GM19025 (cell line): ENCODE measurements around the gene PRCP.
A peak's percentile ranks its signal among the peaks of the same experiment; 100 is the strongest.
"Not testable (repeated sequence)": the region's sequence is repeated elsewhere in the genome, so short reads cannot be mapped to it uniquely, and the experiment has no call there.

Source experiments
- ATAC-seq: cut with Tn5 transposase; IDR thresholded peaks from one replicate; pipeline ENCODE4 v1.9.1; 2021; ENCODE audit warnings: mild to moderate bottlenecking, low read depth, moderate library complexity; ENCODE audit not compliant: unreplicated experiment

The PRCP gene

DNA sequence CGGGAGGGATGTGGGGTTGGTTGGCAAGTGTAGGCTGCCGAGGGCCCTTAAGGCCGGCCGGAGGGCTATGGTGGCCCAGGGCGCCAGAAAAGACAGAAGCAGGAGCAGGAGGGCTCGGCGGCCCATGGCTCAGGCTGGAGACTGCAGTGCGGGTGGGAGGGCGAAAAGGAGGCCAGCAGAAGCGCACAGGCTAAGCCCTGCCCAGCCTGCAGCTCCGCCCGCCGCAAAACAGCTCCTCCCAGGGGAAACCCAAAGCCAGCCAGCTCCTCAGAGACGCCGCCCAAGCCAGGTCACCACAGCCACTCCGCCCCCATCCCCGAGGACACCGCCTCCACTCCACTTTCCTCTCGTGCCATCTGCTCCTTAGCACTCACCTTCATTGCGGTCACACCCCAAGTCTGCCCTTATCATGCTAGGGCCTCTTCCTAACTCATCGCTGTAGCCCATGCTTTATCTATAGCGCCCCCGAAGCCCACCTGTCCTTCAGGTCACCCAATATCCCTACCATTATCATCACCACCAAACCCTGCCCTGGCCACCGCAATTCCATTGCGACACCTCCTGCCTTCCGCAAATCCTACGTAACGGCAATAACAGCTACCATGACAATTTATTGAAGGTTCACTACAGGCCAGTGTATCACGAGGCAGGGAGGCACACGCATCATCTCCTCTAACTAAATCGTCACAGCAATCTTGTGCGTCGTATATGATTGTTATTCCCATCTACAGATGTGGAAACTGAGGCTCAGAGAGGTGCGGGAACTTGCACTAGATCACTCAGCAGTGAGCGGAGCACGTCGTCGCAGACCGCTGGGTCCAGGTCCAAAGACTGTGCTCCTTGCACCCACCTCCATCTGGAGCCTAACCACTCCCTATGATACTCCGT lies at the start of gene PRCP:
Gene PRCP (minus strand): TSS at position 154 of the 888 bp plus-strand sequence. CDS start 28 bp downstream, at position 126.
- peak; percentile 82 for ATAC-seq

- ATAC-seq: no peak
Observed at GRCh38 chr11:82949352-82949751, 49.1 kb upstream of the PRCP start.

DNA sequence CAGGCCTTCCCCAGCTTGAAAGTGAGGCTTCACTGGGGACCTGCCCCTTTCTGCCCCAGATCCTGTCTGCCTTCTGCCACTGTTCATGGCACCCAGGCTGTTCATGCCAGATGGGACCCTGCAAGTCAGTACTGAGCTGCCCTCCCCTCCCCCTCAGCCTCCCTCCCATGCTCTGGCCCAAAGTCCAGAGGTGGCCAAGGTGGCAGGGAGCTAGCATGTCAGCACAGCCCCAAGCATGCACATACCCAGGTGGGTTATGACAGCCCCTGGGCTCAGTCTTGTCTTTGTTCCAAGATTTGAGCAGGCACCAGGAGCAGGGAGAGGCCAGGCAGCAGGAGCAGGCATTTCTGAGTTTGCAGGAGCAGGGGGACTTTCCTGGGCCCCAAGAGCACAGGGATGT lies 45.5 kb upstream of the PRCP start:
- no peak for ATAC-seq

DNA sequence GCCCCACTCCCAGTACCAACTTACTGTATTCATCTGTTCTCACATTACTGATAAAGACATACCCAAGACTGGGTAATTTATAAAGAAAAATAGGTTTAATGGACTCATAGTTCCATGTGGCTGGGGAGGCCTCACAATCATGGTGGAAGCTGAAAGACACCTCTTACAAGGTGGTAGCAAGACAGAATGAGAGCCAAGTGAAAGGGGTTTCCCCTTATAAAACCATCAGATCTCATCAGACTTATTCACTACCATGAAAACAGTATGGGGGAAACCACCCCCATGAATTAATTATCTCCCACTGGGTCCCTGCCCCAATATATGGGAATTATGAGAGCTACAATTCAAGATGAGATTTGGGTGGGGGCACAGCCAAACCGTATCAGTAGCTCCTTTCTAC lies 44.8 kb upstream of the PRCP start:
- not testable (repeated sequence) for ATAC-seq

GRCh38 chr11:82944198-82944597 lies 44.0 kb upstream of the PRCP start:
- no peak for ATAC-seq

- ATAC-seq: not testable (repeated sequence)
Observed at GRCh38 chr11:82943430-82943829, 43.2 kb upstream of the PRCP start.

DNA sequence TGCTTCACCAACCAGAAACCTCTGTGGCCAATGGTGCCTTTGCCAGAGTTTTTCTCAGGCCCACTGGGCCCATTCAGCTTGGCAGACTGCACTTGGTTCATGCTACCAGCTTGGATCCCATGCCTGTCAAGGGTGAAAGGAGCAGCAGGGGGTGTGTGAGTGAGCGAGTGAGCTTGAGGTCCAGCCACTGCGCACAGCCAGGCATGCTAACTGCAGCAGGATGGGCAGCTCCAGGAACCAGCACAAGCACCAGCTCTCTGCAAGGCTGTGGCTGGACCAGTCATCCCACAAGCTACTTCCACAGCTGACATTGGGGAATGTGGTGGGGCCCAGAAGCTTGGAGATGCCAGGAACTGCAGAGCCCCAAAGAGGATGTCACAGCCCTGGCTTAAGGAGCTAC lies 42.1 kb upstream of the PRCP start:
- ATAC-seq: no peak

DNA sequence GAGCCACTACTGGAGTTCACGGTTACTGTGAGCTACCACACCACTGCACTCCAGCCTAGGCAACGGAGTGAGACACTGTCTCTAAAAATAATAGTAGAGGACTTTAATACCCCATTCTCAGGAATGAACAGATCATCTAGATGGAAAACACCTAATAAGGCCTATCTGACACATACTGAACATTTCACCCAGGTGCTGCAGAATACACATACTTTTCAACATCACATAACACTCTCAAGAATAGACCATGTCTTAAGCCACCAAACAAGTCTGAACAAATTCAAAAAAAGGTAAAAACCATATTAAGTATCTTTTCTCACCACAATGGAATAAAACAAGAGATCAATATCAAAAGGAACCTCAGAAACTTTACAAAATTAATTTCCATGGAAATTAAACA lies 39.2 kb upstream of the PRCP start:
- no peak for ATAC-seq

DNA sequence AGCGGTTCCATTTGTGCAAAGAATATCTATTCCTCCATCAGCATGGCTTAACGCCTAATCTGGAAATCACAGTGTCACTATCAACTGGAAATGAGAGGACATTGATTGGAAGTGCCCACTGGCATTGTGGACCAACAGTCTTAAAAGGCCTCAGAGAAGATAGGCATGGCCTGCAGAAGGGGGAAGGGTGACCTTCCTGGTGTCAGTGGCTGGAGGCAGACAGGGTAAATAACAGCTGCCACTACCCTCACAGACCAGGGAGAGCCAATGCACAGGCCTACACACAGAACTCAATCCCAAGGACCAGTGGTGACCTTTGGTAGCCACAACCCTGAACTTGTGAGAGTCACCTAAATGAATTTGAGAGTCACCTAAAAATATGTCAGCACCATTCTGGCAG lies 37.3 kb upstream of the PRCP start:
- ATAC-seq: no peak

DNA sequence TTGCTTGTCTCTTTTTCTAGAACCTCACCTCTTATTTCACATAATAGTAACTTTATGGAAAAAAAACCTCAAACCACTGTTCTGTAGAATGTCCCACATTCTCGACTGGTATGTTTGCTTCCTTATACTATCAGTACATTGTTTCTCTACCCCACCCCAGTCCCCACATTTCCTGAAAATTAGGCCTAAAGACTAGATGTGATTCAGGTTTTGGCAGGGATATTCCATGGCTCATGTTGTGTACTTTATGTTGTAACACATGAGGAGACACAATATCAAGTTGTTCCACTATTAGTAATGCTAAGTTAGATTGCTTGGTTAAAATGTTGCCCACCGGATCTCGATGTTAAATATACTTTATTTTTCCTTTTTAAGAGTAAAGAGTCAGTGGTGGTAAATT lies 36.0 kb upstream of the PRCP start:
- ATAC-seq: no peak

DNA sequence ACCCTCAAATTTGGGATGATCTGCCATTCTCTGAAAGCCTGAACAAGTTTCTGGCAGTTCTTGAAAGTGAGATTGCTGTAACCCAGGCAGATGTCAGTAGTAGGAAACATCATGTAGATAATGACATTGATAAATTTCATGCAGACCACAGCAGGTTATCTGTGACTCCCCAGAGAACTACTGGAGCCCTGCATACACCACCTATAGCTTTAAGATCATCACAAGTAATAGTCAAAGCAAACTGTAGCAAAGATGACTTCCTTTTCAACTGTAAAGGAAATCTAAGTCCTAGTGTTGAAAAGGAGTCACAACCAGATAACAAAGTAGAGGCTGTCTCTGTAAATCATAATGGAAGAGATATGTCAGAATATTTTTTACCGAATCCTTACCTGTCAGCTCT lies 32.3 kb upstream of the PRCP start:
- no peak for ATAC-seq

GRCh38 chr11:82930734-82931133 lies 30.5 kb upstream of the PRCP start:
- ATAC-seq: no peak

DNA sequence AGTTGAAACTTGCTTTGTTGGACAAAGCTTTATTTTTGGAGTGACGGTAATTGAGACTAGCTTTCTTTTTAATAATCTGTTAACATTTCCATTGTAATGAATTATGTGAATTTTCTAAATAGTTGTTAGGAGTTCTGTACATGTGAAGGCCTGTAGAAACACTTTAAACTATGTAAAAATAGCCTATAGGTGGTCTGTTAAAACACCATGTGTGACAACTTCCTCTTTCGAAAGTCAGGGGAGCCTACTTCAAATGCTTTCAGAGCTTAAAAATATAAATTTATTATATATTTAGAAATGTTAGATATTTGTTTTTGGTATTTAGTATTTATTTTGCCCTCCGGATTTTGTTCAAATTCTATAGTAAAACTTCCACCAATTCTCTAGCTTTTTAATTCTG lies 30.0 kb upstream of the PRCP start:
- no peak for ATAC-seq

- ATAC-seq: no peak
Observed at GRCh38 chr11:82929121-82929520, 28.9 kb upstream of the PRCP start.

- peak; percentile 69 for ATAC-seq
Observed at GRCh38 chr11:82927264-82927880, 27.1 kb upstream of the PRCP start.

- no peak for ATAC-seq
Observed at GRCh38 chr11:82924522-82925224, 24.4 kb upstream of the PRCP start.

DNA sequence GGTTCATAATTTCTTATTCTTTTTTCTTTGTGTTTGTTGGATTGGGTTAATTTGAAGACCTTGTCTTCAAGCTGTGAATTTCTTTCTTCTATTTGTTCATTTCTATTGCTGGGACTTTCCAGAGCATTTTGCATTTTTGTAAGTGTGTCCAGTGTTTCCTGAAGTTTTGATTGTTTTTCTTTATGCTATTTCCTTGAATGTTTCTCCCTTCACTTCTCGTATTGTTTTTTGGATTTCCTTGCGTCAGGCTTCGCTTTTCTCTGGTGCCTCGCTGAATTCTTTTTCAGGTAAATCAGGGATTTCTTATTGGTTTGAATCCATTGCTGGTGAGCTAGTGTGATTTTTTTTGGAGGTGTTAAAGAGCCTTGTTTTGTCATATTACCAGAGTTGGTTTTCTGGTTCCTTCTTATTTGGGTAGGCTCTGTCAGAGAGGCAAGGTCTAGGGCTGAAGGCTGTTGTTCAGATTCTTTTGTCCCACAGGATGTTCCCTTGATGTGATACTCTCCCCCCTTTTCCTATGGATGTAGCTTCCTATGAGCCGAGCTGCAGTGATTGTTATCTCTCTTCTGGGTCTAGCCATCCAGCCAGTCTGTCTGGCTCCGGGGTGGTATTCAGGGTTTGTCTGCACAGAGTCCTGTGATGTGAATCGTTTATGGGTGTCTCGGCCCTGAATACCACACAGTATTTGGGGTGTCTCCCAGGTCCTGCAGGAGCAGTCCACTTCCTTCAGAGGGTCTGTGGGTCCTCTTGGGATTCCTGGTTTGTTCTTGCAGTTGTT lies 22.4 kb upstream of the PRCP start:
- ATAC-seq: not testable (repeated sequence)

DNA sequence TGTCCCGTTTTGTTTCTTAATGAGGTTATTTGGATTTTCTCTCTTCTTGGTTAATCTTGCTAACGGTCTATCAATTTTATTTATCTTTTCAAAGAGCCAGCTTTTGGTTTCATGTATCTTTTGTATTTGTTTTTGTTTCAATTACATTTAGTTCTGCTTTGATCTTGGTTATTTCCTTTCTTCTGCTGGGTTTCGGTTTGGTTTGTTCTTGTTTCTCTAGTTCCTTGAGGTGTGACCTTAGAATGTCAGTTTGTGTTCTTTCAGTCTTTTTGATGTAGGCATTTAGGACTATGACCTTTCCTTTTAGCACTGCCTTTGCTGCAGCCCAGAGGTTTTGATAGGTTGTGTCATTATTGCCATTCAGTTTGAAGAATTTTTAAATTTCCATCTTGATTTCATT lies 20.0 kb upstream of the PRCP start:
- ATAC-seq: not testable (repeated sequence)

DNA sequence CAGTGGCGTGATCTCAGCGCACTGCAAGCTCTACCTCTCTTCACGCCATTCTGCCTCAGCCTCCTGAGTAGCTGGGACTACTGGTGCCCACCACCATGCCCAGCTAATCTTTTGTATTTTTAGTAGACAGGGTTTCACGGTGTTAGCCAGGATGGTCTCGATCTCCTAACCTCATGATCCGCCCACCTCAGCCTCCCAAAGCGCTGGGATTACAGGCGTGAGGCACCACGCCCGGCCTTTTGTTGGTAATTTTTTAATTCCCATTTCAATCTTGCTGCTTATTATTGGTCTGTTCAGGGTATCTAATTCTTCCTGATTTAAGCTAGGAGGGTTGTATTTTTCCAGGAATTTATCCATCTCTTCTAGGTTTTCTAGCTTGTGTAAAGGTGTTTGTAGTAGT lies 19.6 kb upstream of the PRCP start:
- not testable (repeated sequence) for ATAC-seq

DNA sequence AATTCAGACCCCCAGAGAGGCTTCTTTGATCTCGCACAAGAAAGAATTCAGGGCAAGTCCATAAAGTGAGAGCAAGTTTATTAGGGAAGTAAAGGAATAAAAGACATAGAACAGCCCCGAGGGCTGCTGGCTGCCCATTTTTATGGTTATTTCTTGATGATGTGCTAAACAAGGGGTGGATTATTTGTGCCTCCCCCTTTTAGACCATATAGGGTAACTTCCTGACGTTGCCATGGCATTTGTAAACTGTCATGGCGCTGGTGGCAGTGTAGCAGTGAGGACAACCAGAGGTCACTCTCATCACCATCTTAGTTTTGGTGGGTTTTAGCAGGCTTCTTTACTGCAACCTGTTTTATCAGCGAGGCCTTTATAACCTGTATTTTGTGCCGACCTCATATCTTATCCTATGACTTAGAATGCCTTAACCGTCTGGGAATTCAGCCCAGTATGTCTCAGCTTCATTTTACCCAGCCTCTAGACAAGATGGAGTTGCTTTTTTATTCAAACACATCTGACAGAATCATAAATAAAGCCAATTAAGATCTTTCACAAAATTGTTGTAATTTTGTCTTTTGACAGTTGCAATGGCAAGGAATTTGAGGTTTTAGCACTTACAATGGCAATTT lies 8.9 kb upstream of the PRCP start:
- no peak for ATAC-seq
